Measurements from ENCODE around the gene ZNF799. TPM values are rescaled to one million over a fixed set of nuclear protein-coding genes. Genes with fewer than 3 reads are reported as not detected.
"Not testable (repeated sequence)": the region's sequence is repeated elsewhere in the genome, so short reads cannot be mapped to it uniquely, and the experiment has no call there.

Gene ZNF799
- total and polyA plus RNA-seq, 2 experiments from 2014 or later: 3.7 to 5.3 TPM

DNA sequence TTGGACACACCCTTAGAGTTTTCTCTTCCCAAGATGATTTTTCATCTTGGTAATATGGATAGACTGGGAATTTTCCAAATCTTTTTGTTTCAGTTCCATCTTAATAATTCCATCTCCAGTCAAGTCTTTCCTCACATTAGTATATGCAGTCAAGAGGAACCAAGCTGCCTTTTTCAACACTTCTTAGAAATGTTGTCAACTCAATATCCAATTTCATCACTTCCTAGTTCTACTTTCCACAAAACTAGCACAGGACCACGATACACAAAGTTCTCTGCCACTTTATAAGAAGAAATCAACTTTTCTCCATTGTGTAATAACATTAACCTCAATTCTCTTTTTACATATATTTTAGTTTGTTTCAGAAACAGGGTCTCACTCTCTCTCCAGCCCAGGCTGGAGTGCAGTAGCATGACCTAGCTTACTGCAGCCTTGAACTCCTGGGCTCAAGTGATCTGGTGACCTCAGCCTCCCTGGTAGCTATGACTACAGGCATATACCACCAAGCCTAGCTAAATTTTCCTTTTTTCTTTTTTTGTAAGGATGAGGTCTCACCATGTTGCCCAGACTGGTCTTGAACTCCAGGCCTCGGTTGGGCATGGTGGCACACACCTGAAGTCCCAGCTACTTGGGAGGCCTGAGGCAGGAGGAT is 24.3 kb upstream of the ZNF799 start (continued):
- no peak for TF ChIP-seq NANOG (IDR thresholded peaks at IDR 0.05; ENCODE audit: borderline replicate concordance)
- no peak for TF ChIP-seq EZH2phosphoT487 (IDR thresholded peaks at IDR 0.05; ENCODE audit: unreplicated experiment)
- TF ChIP-seq, protein P1, sequence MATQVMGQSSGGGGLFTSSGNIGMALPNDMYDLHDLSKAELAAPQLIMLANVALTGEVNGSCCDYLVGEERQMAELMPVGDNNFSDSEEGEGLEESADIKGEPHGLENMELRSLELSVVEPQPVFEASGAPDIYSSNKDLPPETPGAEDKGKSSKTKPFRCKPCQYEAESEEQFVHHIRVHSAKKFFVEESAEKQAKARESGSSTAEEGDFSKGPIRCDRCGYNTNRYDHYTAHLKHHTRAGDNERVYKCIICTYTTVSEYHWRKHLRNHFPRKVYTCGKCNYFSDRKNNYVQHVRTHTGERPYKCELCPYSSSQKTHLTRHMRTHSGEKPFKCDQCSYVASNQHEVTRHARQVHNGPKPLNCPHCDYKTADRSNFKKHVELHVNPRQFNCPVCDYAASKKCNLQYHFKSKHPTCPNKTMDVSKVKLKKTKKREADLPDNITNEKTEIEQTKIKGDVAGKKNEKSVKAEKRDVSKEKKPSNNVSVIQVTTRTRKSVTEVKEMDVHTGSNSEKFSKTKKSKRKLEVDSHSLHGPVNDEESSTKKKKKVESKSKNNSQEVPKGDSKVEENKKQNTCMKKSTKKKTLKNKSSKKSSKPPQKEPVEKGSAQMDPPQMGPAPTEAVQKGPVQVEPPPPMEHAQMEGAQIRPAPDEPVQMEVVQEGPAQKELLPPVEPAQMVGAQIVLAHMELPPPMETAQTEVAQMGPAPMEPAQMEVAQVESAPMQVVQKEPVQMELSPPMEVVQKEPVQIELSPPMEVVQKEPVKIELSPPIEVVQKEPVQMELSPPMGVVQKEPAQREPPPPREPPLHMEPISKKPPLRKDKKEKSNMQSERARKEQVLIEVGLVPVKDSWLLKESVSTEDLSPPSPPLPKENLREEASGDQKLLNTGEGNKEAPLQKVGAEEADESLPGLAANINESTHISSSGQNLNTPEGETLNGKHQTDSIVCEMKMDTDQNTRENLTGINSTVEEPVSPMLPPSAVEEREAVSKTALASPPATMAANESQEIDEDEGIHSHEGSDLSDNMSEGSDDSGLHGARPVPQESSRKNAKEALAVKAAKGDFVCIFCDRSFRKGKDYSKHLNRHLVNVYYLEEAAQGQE (IDR thresholded peaks at IDR 0.05; ENCODE audit: unreplicated experiment): no peak
- no peak for TF ChIP-seq STAT1 (IDR thresholded peaks at IDR 0.05; ENCODE audit: unreplicated experiment)
- TF ChIP-seq ZNF114 (CRISPR knock-in tag; IDR thresholded peaks at IDR 0.05): no peak
- no peak for TF ChIP-seq ZNF331 (CRISPR knock-in tag; IDR thresholded peaks at IDR 0.05; ENCODE audit: low read depth)
- no peak for TF ChIP-seq POLR2AphosphoS5 (IDR thresholded peaks at IDR 0.05; ENCODE audit: low read depth)
- TF ChIP-seq, protein P2, sequence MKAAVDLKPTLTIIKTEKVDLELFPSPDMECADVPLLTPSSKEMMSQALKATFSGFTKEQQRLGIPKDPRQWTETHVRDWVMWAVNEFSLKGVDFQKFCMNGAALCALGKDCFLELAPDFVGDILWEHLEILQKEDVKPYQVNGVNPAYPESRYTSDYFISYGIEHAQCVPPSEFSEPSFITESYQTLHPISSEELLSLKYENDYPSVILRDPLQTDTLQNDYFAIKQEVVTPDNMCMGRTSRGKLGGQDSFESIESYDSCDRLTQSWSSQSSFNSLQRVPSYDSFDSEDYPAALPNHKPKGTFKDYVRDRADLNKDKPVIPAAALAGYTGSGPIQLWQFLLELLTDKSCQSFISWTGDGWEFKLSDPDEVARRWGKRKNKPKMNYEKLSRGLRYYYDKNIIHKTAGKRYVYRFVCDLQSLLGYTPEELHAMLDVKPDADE (IDR thresholded peaks at IDR 0.05): no peak

DNA sequence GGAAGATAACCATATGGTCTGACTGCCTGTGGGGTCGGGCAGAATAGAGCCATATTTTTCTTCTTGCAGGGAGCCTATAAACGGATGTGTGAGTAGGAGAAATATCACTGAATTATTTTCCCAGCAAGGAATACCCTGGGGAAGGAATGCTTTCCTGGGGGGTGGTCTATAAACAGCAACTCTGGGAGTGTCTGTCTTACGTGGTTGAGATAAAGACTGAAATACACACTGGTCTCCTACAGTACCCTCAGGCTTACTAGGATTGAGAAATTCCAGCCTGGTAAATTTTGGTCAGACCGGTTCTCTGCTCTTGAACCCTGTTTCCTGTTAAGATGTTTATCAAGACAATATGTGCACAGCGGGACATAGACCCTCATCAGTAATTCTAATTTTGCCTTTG is 16.2 kb upstream of the ZNF799 start:
- H3K9me2 ChIP-seq (ENCODE audit: insufficient read depth); H3K27ac ChIP-seq (ENCODE audit: low read depth); H4K20me1 ChIP-seq (replicated peaks; ENCODE audit: insufficient read depth); ATAC-seq; H3K27ac Mint-ChIP-seq; H3K27me3 Mint-ChIP-seq (ENCODE audit: insufficient read depth, low read depth, poor library complexity); H3K4me1 ChIP-seq (ENCODE audit: insufficient read depth); H3K36me3 ChIP-seq (ENCODE audit: insufficient read depth); H3K79me2 ChIP-seq (replicated peaks; ENCODE audit: insufficient read depth); H3K4me1 Mint-ChIP-seq; H2AFZ ChIP-seq; H3F3A ChIP-seq (replicated peaks; ENCODE audit: low read depth); H3K4me3 ChIP-seq; H3K4me2 ChIP-seq; H3K4me3 Mint-ChIP-seq; H3K27me3 ChIP-seq (ENCODE audit: insufficient read depth): not testable (repeated sequence)
- DNase-seq (ENCODE audit: low spot score): peak; percentile 16
- Mint-ChIP-seq H3K9me3 (peaks cover 88% of the 10 kb centered on the region), H3K36me3 (ENCODE audit: low read depth) (peaks cover 59% of the 10 kb centered on the region)

DNA sequence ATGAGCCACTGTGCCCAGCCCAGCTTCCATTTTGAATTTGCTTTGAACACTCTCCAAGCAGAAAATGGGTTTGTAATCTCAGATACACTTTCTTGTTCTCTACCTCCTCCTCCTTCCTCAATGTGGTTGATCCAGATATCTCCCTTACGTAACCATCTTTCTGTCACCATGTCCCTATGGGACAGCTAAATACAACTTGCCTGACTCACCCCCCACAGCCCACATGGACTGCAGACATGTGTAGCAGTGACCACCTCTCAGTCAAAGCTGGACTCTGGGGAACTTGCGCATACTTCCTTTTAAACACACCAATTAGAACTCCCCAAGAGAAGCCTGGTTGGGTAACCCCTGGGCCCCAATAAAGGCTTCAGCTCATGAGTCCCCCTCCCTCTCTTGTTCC is 10.8 kb upstream of the ZNF799 start:
- H2AFZ ChIP-seq: no peak overlapping the region
- no peak overlapping the region for H3K27ac Mint-ChIP-seq
- no peaks in the 10 kb centered on the region for H4K20me1 ChIP-seq (replicated peaks; ENCODE audit: insufficient read depth)
- no peaks in the 10 kb centered on the region for H3K4me1 ChIP-seq (ENCODE audit: insufficient read depth)
- peaks cover 8% of the 10 kb centered on the region for H3K27me3 Mint-ChIP-seq (ENCODE audit: insufficient read depth, low read depth, poor library complexity)
- DNase-seq (ENCODE audit: low spot score): no peak
- 0 out of 2 replicates have a peak, but pooled peaks cover 3% of the 10 kb centered on the region for H3K9me2 ChIP-seq (ENCODE audit: insufficient read depth)
- no peaks in the 10 kb centered on the region; the same call in 2 of the 3 replicates for H3K4me1 Mint-ChIP-seq
- no peak overlapping the region for H3K27ac ChIP-seq (ENCODE audit: low read depth)
- H3K79me2 ChIP-seq (replicated peaks; ENCODE audit: insufficient read depth): no peaks in the 10 kb centered on the region
- peaks cover 87% of the 10 kb centered on the region for H3K9me3 Mint-ChIP-seq
- no peak overlapping the region for H3K4me2 ChIP-seq
- no peak overlapping the region for H3K4me3 ChIP-seq
- ATAC-seq: no peak
- no peaks in the 10 kb centered on the region for H3F3A ChIP-seq (replicated peaks; ENCODE audit: low read depth)
- H3K36me3 Mint-ChIP-seq (ENCODE audit: low read depth): peaks cover 19% of the 10 kb centered on the region; the same call in 2 of the 3 replicates
- no peaks in the 10 kb centered on the region for H3K27me3 ChIP-seq (ENCODE audit: insufficient read depth)
- no peak overlapping the region for H3K4me3 Mint-ChIP-seq
- H3K36me3 ChIP-seq (ENCODE audit: insufficient read depth): no peaks in the 10 kb centered on the region
- TF ChIP-seq ZNF114 (CRISPR knock-in tag; IDR thresholded peaks at IDR 0.05): no peak
- TF ChIP-seq, protein P3, sequence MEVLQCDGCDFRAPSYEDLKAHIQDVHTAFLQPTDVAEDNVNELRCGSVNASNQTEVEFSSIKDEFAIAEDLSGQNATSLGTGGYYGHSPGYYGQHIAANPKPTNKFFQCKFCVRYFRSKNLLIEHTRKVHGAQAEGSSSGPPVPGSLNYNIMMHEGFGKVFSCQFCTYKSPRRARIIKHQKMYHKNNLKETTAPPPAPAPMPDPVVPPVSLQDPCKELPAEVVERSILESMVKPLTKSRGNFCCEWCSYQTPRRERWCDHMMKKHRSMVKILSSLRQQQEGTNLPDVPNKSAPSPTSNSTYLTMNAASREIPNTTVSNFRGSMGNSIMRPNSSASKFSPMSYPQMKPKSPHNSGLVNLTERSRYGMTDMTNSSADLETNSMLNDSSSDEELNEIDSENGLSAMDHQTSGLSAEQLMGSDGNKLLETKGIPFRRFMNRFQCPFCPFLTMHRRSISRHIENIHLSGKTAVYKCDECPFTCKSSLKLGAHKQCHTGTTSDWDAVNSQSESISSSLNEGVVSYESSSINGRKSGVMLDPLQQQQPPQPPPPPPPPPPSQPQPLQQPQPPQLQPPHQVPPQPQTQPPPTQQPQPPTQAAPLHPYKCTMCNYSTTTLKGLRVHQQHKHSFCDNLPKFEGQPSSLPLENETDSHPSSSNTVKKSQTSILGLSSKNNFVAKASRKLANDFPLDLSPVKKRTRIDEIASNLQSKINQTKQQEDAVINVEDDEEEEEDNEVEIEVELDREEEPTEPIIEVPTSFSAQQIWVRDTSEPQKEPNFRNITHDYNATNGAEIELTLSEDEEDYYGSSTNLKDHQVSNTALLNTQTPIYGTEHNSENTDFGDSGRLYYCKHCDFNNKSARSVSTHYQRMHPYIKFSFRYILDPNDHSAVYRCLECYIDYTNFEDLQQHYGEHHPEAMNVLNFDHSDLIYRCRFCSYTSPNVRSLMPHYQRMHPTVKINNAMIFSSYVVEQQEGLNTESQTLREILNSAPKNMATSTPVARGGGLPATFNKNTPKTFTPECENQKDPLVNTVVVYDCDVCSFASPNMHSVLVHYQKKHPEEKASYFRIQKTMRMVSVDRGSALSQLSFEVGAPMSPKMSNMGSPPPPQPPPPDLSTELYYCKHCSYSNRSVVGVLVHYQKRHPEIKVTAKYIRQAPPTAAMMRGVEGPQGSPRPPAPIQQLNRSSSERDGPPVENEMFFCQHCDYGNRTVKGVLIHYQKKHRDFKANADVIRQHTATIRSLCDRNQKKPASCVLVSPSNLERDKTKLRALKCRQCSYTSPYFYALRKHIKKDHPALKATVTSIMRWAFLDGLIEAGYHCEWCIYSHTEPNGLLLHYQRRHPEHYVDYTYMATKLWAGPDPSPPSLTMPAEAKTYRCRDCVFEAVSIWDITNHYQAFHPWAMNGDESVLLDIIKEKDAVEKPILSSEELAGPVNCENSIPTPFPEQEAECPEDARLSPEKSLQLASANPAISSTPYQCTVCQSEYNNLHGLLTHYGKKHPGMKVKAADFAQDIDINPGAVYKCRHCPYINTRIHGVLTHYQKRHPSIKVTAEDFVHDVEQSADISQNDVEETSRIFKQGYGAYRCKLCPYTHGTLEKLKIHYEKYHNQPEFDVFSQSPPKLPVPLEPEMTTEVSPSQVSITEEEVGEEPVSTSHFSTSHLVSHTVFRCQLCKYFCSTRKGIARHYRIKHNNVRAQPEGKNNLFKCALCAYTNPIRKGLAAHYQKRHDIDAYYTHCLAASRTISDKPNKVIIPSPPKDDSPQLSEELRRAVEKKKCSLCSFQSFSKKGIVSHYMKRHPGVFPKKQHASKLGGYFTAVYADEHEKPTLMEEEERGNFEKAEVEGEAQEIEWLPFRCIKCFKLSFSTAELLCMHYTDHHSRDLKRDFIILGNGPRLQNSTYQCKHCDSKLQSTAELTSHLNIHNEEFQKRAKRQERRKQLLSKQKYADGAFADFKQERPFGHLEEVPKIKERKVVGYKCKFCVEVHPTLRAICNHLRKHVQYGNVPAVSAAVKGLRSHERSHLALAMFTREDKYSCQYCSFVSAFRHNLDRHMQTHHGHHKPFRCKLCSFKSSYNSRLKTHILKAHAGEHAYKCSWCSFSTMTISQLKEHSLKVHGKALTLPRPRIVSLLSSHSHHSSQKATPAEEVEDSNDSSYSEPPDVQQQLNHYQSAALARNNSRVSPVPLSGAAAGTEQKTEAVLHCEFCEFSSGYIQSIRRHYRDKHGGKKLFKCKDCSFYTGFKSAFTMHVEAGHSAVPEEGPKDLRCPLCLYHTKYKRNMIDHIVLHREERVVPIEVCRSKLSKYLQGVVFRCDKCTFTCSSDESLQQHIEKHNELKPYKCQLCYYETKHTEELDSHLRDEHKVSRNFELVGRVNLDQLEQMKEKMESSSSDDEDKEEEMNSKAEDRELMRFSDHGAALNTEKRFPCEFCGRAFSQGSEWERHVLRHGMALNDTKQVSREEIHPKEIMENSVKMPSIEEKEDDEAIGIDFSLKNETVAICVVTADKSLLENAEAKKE (CRISPR knock-in tag; IDR thresholded peaks at IDR 0.05): no peak
- TF ChIP-seq CREB1 (CRISPR knock-in tag; IDR thresholded peaks at IDR 0.05; ENCODE audit: low read depth): no peak

All from GM23338 (cell line).